Left ventricle myocardium superior (tissue), 1 donor: ENCODE measurements around the gene TSHZ2. TPM values are rescaled to one million over a fixed set of nuclear protein-coding genes. Genes with fewer than 3 reads are reported as not detected.
"Not testable (repeated sequence)": the region's sequence is repeated elsewhere in the genome, so short reads cannot be mapped to it uniquely, and the experiment has no call there.

Source experiments
- ATAC-seq: fragments of 200-7000 bp; cut with Tn5 transposase; one replicate; pipeline ENCODE4 v1.9.1; 2020; ENCODE audit warnings: mild to moderate bottlenecking, moderate library complexity
- DNase-seq: peaks from one replicate; pipeline ENCODE4 v3.0.0-alpha.2; 2020
- intact Hi-C: fragments of 100-400 bp; cut with micrococcal nuclease; formaldehyde crosslinking; loops from one replicate; pipeline ENCODE4 v1.11.0; 2022
- total RNA-seq: library from RNA; stranded (reverse); fragmentation: NEBNext Ultra II Directional; extraction: Animal tissue kit (Norgen Biotek cat#: 25700); gene quantifications from one replicate; pipeline ENCODE4 v1.2.1, GENCODE V29; 2021
- donor health status: DM: no; HTN: yes; CAD: no; lungs with severe emphysema.

The TSHZ2 gene
- total RNA-seq, 1 donor from 2014 or later: 5.2 TPM

DNA sequence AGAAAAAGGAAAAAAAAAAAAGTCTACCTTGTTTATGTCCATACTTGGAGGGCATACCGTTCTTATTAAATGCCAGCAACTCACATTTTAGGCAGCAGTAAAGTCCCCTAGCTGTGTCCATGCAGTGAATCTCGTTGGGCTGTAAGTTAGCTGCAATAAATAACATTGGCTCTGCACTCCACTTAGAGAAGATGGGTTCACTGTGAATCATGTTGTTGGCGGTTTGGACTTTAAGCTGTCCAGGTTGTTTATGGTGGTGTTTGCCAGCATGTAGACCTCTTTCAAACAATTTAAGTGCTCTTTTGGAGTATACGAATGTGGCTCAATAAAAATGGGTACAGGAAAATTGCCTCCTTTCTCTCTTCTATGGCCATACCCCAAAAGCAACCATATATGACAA lies 494.1 kb downstream of the TSHZ2 start:
- DNase-seq: no peak
- no peak for ATAC-seq
- intact Hi-C loops: no loop called here

DNA sequence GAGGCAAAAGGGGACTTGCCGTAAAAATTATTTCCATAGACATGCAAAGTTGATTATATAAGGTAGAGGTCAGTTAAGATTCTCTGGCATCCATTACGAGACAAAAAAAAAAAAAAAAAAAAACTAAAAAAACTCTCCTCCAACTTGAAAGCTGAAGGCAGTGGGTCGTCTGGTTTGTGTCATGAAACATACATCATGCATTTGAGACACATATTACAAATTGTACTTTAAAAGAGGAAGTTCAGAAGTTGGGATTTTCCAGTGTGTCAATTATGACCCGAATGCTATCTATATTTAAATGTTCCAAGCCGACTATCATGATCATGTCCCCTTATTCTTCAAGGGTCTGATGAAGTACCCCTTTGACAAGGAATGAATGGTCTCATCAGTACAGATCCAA lies 496.4 kb downstream of the TSHZ2 start:
- no peak for ATAC-seq
- intact Hi-C loops: no loop called here
- DNase-seq: no peak

DNA sequence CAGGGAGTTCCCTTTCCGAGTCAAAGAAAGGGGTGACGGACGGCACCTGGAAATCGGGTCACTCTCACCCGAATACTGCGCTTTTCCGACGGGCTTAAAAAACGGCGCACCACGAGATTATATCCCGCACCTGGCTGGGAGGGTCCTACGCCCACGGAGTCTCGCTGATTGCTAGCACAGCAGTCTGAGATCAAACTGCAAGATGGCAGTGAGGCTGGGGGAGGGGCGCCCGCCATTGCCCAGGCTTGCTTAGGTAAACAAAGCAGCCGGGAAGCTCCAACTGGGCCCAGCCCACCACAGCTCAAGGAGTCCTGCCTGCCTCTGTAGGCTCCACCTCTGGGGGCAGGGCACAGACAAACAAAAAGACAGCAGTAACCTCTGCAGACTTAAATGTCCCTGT lies 500.7 kb downstream of the TSHZ2 start:
- ATAC-seq, intact Hi-C loops, DNase-seq: not testable (repeated sequence)

DNA sequence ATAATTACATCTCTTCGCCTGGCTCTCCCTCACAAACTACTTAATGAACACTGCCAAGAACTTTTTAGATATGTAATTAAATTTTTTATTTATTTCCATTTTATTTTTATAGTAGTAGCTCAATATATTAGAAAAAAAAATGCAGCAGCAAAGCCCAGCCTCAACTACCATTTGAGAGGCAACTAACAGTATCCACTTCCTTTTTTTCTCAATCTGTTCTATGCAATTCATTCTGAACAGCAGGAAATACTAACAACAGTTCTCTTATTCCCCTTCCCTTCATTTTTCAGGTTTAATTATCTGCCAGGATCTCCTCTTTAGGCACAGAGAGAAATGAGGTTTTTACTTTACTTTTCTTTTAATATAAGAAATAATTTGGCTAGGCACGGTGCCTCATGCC lies 508.8 kb downstream of the TSHZ2 start:
- DNase-seq: no peak
- intact Hi-C loops: no loop called here
- no peak for ATAC-seq

DNA sequence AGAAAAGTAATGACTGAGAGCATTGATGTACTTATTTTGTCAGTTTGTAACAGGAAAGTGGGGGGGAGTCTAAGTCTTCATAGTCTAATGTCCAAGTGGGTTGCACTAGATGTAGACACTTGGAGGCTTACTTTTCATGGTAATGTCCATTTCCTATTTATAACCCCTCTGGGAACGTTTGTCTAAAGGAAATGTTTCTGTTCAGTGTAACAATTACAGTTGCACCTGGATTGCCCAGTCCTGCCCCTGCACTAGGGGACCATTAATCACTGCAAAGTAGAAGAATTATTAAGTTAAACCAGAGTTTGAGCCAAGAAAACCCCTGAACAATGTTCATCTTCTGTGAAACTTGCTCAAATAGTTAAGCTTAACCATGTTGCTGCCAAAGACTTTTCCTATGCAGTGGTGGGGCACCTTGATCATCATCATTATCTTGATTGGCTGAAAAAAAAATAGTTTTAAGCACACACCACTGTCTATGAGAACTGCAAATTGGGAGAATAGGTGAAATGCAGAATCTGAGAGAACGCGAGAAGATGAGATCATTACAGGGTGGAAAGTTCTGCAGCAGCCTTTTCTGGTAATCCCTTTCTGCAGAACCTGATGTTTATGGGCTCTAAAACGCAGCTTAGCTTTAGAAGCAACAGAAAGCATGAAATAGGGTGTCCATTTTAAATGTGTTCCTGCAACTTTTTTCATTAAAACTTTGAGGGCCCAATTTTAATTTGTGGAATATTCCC lies 515.5 kb downstream of the TSHZ2 start:
- intact Hi-C loops: no loop called here
- no peak for ATAC-seq
- DNase-seq: no peak

DNA sequence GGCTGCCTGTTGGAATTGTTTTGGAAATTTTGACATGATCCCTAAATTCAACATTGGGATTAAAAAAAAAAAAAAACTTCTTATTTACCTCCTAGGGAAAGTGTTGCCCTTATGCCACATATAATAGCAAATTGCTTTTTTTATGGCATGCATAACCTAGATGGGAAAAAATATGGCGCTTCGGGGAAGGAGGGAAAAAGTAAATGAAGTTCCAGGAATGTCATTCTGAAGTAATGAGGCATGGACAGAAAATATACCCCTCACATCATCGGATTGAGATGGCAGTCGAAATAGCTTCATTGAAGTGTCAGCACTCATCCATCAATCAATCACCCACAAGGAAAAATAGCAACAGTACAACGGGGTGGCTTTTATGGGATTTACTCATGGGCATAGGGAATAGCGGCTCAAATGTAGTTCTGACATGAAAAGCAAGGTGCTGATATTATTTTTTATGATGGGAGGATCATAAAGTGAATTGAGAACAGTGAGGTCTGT lies 516.7 kb downstream of the TSHZ2 start:
- DNase-seq (no peak), ATAC-seq (no peak)
- intact Hi-C loops: no loop called here

DNA sequence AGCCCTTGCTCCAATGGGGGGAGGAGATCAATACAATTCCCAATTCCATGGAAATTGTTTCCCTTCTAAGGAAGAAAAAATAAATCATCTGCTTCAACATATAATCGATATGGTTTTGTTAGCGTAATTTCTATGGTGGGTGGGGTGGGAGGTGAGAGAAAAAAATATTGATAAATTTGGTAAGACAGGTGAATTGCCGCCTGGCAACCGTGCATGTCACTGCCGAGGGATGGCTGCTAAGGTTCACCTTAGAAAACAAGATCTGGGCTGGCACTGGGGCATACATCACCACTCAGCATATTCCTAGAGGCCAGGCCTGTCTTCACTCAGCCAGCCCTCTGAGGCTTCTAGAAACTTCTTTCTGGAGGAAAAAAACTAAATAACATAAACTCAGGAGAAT lies 517.4 kb downstream of the TSHZ2 start:
- DNase-seq: no peak
- no peak for ATAC-seq
- intact Hi-C loops: no loop called here

DNA sequence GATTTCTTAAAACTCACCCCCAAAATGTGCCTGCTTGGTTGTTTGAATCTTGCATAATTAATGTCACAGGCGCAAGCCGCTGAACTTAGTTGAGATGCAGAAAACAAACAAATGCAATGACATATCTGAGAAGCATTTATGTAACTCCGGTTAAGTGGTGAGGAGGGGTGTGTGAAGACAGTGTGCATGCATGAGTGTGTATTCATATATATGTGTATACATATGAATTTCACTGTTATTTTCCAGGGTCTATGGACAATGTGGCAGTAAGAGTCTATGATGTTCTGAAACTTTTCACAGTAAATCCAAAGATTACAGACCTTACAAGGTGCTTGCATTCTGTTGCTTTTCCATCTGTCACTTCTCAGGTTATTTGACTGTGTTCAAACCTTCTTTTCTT lies 518.5 kb downstream of the TSHZ2 start:
- intact Hi-C loops: no loop called here
- DNase-seq (no peak), ATAC-seq (no peak)

DNA sequence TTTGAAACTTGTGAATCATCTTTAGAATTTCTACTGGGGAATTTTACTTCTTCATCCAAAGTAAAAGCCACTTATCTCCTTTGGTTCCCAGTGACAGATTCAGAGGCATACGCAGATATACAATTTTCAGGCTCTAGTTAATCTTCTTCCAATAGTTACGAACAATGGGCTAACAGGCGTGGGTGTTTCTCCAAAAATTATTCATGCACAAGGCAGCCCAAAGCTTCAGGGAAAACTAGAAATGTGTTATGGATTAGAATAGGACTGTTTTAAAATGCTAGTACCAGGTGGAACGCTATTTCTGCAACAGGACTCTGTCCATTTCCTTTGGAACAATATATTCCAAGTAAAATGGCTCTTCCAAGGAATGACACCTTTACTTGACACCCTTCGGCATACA lies 519.3 kb downstream of the TSHZ2 start:
- no peak for DNase-seq
- intact Hi-C loops: no loop called here
- no peak for ATAC-seq

DNA sequence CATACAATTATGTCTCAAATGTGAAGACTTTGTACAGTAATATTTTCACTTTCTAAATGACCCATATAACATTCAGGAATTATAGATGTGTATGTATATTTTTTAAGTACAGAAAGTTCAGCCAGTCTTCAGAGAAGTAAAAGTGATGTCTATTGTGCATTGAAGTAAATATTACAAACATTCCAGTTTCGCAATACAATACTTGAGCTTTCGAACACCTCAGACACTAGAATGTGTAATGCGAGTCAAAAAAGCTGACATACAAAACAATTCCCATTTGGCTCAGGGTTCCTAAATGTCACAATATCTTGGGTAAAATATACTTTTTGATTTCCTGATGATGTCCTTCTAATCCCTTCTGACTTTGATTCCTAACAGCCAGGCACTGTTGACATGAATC lies 520.1 kb downstream of the TSHZ2 start:
- intact Hi-C loops: no loop called here
- DNase-seq: no peak
- no peak for ATAC-seq

DNA sequence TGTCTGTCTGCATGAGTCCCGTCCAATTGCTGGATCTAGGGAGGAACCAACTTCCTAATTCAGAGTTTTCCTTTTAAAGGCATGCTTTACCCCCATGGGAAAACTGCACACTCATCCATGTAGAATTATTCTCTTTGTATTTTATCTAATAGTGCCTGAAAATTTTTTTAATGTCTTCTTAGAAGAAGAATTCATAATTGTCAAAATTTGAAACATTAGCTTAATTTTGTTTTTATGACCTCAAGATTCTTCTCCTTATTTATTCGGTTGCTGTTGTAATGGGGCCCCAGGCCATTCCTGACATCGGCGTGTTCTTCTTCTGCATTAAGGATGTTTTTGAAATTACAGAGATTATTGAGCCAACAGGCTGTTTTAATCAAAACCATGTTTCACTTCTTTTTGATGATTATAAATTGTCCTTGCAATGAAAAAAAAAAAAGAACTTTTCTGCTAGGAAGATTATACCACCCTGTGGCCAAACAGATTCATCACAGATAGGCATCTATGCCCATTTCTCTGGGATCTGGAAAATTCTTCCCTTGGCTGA lies 521.2 kb downstream of the TSHZ2 start:
- intact Hi-C loops: no loop called here
- ATAC-seq (no peak), DNase-seq (no peak)

DNA sequence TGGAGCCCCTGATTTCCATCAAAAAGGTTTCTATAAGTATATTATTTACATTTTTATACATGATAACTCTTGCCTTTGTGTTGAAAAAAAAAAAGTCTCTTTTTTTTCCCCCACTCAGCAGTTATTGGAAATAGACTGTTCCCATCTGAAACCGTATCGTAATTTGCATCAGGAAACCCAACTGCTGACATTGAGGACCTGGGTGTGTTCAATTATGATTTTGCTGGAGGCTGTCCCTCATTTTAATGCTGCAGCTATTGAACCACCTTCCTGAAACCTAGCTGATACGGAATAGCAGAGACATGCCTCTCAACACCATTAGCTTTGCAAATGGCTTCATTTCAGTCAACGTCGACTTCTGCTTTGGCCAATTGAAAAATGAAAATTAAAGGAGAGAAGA lies 522.6 kb downstream of the TSHZ2 start:
- no peak for DNase-seq
- intact Hi-C loops: no loop called here

DNA sequence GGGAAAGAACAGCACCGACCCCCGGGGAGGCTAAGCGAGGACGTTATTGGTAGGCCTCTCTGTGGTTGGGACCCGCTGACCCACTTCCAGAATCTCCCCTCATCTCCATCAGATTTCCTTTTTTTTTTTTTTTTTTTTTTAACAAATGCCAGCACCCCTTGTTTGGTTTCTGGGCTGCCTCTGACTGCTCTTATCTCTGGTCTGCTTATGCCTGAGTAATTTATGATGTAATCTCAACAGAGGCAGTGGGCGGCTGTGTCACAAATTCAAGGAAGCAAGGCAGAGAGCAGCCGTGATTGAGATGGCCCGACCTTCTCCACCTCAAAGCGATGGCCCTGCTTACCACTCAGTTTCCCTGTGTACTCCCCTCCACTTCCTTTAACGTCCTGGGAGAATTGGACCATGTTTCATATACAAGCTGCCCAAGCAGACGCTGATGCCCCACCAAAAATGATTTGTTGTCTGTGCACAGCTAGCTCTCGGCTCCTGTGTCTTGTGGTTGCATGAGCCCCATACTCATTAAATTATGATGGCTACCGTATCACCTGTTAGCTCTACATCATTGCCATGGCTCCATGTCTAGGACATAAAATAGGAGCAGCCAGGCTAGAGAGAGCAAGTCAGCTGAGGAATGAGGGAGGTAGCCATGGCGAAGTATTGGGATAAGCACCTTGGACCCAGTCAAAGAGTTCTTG lies 523.4 kb downstream of the TSHZ2 start:
- ATAC-seq (no peak), DNase-seq (no peak)
- intact Hi-C loops: no loop called here

More for the DNA sequence above, 522.6 kb downstream of the TSHZ2 start:
- no peak for ATAC-seq

DNA sequence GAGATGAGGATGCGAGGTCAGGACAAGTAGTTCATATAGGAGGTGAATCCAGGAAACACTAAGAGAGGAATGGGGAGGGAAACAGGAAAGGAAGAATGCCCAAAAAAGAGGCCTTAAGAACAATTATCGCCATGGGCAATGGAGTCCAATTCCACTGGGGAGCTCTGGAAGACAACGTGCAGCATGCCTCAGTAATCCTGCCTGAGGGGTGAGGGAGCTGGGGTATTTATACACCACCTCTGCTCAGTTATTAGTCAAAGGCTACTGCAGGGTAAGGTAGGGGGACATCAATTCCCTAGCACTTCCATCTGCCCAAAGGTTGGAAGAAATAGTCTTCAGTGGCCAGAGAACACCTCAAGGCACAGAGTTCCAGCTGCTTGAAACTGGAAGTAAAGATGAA lies 525.1 kb downstream of the TSHZ2 start:
- DNase-seq (no peak), ATAC-seq (no peak)
- intact Hi-C loops: no loop called here

DNA sequence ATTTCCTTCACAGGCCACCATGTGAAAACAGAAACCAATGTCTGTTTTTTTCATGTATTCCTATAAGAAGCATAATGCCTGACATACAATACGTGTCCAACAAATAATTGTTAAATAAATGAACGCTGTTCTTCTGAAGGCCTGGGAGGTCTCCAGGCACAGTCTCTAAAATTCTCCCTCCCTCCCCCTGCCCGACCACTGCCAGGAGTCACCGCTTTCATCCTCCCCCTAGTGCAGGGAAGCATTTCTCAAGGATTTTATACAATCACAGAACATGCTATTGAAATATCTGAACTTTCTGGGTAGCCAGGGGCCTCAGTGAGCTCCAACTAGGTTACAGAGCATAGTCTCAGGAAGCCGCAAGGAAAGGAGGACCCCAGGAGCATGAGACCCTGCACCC lies 526.2 kb downstream of the TSHZ2 start:
- intact Hi-C loops: no loop called here
- DNase-seq (no peak), ATAC-seq (no peak)

DNA sequence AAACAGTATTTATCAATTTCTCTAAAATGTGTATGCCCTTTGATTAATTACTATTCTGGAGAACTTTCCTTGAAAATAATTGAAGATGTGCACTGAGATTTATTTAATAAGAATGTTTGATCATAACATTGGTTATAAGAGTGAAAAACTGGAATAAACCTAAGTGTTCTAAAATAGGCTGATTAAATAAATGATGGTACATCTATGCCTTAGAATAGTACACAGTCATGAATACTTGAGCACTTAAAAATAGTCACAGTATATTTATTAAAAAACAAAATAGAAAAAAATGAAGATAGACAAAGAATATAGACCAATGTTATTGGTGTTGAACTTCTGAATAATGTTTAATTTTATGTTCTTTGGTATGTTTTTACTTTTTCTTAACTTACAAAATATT lies 528.5 kb downstream of the TSHZ2 start:
- DNase-seq (no peak), ATAC-seq (no peak)

DNA sequence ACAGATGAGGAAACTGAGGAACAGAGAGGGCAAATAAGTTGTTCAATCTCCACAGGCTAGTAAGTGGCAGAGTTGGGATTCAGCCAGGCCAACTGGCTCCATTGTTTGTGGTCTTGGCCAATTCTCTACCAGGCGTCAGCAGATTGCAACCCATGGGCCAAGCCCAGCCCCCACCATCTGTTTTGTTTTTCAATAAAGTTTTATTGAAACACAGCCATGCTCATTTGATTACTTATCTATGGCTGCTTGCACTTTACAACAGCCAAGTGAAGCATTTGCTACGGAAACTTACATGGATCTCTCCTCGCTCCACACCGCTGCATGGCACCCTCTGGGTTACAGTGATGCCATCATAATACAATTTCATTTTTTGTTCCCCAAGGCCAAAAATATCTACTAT lies 530.7 kb downstream of the TSHZ2 start:
- intact Hi-C loops: no loop called here
- DNase-seq (no peak), ATAC-seq (no peak)

More for the DNA sequence above, 528.5 kb downstream of the TSHZ2 start:
- intact Hi-C loops: no loop called here

DNA sequence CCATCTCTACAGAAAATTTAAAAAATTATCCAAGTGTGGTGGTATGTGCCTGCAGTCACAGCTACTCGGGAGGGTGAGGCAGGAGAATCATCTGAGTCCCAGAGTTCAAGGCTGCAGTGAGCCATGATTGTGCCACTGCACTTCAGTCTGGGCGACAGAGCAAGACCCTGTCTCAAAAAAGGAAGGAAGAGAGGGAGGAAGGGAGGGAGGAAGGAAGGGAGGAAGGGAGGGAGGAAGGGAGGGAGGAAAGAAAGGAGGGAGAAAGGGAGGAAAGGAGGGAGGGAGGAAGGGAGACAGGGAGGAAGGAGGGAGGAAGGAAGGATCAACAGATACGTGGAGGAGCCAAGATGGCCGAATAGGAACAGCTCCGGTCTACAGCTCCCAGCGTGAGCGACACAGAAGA lies 531.4 kb downstream of the TSHZ2 start:
- ATAC-seq (no peak), DNase-seq (no peak)
- intact Hi-C loops: no loop called here

DNA sequence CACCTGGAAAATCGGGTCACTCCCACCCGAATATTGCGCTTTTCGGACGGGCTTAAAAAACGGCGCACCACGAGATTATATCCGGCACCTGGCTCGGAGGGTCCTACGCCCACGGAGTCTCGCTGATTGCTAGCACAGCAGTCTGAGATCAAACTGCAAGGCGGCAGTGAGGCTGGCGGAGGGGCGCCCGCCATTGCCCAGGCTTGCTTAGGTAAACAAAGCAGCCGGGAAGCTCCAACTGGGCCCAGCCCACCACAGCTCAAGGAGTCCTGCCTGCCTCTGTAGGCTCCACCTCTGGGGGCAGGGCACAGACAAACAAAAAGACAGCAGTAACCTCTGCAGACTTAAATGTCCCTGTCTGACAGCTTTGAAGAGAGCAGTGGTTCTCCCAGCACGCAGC lies 531.9 kb downstream of the TSHZ2 start:
- DNase-seq, intact Hi-C loops, ATAC-seq: not testable (repeated sequence)

DNA sequence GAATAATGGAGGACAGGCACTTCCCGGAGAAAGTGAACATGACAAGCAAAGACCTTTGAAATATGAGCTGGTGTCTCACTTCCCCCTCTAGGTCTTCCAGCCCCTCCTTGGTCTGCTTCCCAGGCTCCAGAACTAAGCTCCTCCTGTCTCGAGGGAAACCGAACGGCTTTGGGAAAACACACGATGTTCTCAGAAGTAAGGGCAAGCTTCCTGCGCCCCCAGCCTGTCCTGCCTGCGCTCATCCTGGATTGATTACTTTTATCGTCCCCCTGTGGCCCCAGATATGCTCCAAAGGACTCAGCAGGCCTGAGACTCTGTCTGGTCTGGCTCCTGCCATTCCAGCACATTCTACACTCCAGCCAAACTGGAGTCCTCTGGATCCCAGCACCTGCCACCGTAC lies 538.1 kb downstream of the TSHZ2 start:
- intact Hi-C loops: no loop called here
- no peak for ATAC-seq
- DNase-seq: no peak

DNA sequence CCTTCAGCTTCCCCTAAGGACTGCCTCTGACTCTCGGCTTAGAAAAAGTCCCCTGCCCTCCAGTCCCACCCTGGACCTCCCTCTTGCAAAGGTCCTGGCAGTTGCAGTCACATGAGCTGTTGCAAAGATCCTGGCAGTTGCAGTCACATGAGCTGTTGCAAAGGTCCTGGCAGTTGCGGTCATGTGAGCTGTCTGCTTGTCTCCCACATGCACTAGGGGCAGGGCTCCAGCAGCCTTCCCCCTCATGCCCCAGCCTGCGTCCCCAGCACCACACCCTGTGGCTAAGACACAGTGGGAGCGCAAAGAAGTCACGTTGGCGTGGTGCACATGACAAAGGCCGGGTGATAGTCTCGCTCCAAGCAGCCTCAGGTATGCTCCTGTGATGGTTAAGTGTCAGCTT lies 538.5 kb downstream of the TSHZ2 start:
- DNase-seq (no peak), ATAC-seq (no peak)
- intact Hi-C loops: no loop called here
